Testis (tissue), 3 donors: ENCODE data around the gene KCNG1. TPM values are rescaled to one million over a fixed set of nuclear protein-coding genes. Genes with fewer than 3 reads are reported as not detected.

Experiments
- DNase-seq: peaks from one replicate; pipeline ENCODE4 v3.0.0-alpha.2; 2019
- H3K27ac ChIP-seq, 2 donors: fragments of 200-600 bp; sonication (generic); one replicate each; pipeline ENCODE4 v1.5.1; 2019
- H3K27me3 ChIP-seq: fragments of 200-600 bp; sonication (generic); one replicate; pipeline ENCODE4 v1.5.1; 2019
- H3K36me3 ChIP-seq: fragments of 200-600 bp; sonication (generic); one replicate; pipeline ENCODE4 v1.5.1; 2017; ENCODE audit warnings: low read depth; ENCODE audit errors: missing control alignments
- H3K4me1 ChIP-seq: fragments of 200-600 bp; sonication (generic); one replicate; pipeline ENCODE4 v1.5.1; 2019
- H3K4me3 ChIP-seq, 2 donors: fragments of 200-600 bp; sonication (generic); one replicate each; pipeline ENCODE4 v1.5.1; 2017 to 2019
- H3K9me3 ChIP-seq: fragments of 200-600 bp; sonication (generic); one replicate; pipeline ENCODE4 v1.5.1; 2017
- POLR2A ChIP-seq: fragments of 450-650 bp; IDR thresholded peaks from one replicate; pipeline ENCODE4 v1.6.1; 2017; ENCODE audit warnings: antibody characterized with exemption, mild to moderate bottlenecking, moderate library complexity
- intact Hi-C: fragments of 100-400 bp; cut with DNase I; formaldehyde crosslinking; loops from one replicate; pipeline ENCODE4 v1.15.1; 2023; ENCODE audit warnings: low total_unique reads
- polyA plus RNA-seq: library from polyadenylated mRNA; stranded (reverse); fragments of 350-450 nt; fragmentation: Illumina TruSeq; extraction: RNeasy Lipid Tissue Mini Kit (QIAGEN cat#74804); gene quantifications from one replicate; pipeline ENCODE4 v1.2.3, GENCODE V29; 2014; ENCODE audit warnings: low read depth, low replicate concordance; ENCODE audit not compliant: insufficient read depth
- total RNA-seq, 2 donors: library from RNA; depleted of rRNA; stranded (reverse); fragments of >200 nt; gene quantifications; one replicate each; pipeline ENCODE4 v1.2.3, GENCODE V29; 2016
- TF ChIP-seq, protein P1 (sequence below), 3 experiments: fragments of 450-650 bp in 2 of 3; fragments of 200-600 bp in 1 of 3; sonication (generic) in 1 of 3; IDR thresholded peaks; one replicate each; pipeline ENCODE4 v1.5.1; 2016 to 2019; ENCODE audit warnings: antibody characterized with exemption in 3 of 3, mild to moderate bottlenecking in 2 of 3, moderate library complexity in 1 of 3

The KCNG1 gene
- total and polyA plus RNA-seq, 3 donors from 2014 or later = 20.9 to 78.2 (median 35.8) TPM

DNA sequence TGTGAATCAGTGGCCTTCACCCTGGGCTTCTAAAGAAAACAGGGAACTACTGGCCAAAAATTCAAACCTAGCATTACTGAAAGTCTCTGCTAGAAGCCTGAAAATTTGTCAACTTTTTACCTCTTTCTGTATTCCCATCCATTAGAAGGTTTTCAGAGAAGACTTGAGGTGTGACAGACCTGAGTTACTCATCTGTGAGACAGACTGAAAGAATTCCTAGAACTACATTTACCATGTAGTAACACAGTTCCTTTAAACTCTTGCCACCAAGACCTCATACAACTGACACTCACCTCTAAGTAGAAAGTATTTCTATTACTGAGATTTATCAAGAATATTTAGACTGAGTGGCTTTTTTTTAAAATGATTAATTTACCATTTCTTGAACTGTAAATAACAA, 69.1 kb downstream of the KCNG1 start:
- no peak for TF ChIP-seq POLR2A
- TF ChIP-seq, protein P1, sequence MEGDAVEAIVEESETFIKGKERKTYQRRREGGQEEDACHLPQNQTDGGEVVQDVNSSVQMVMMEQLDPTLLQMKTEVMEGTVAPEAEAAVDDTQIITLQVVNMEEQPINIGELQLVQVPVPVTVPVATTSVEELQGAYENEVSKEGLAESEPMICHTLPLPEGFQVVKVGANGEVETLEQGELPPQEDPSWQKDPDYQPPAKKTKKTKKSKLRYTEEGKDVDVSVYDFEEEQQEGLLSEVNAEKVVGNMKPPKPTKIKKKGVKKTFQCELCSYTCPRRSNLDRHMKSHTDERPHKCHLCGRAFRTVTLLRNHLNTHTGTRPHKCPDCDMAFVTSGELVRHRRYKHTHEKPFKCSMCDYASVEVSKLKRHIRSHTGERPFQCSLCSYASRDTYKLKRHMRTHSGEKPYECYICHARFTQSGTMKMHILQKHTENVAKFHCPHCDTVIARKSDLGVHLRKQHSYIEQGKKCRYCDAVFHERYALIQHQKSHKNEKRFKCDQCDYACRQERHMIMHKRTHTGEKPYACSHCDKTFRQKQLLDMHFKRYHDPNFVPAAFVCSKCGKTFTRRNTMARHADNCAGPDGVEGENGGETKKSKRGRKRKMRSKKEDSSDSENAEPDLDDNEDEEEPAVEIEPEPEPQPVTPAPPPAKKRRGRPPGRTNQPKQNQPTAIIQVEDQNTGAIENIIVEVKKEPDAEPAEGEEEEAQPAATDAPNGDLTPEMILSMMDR (IDR thresholded peaks at IDR 0.05) = no peak
- intact Hi-C loops = no loop called here
- Histone ChIP-seq H3K36me3 (no peaks in the 10 kb centered on the region), H3K4me1 (peaks cover 14% of the 10 kb centered on the region), H3K27ac (no peak overlapping the region), H3K4me3 (no peak overlapping the region), H3K27me3 (no peaks in the 10 kb centered on the region), H3K9me3 (no peaks in the 10 kb centered on the region)
- no peak for DNase-seq

Other genes starting within 250 kb of the KCNG1 start
- gene BCAS4, start 228.0 kb downstream of the KCNG1 start, total RNA-seq = 10 to 100 TPM in 1 of 2 donors, 1 to 10 TPM in 1; 7.6 to 10.8 TPM
- gene BCAS4, start 228.0 kb downstream of the KCNG1 start, polyA plus RNA-seq = 5.8 TPM
- 100 to 1,000 TPM; 101 to 110 TPM for gene ADNP, start 91.7 kb downstream of the KCNG1 start, total RNA-seq
- 83.5 TPM for gene ADNP, start 91.7 kb downstream of the KCNG1 start, polyA plus RNA-seq
- gene DPM1, start 64.6 kb downstream of the KCNG1 start, total RNA-seq = 10 to 100 TPM; 44.5 to 54.3 TPM
- gene DPM1, start 64.6 kb downstream of the KCNG1 start, polyA plus RNA-seq = 71.0 TPM
- 1 to 10 TPM; 7.4 to 9.3 TPM for gene MOCS3, start 64.3 kb downstream of the KCNG1 start, total RNA-seq
- gene MOCS3, start 64.3 kb downstream of the KCNG1 start, polyA plus RNA-seq = 6.5 TPM